IPS-NIHi11 (cell line): ENCODE data around the gene AKAP14.
"Not testable (repeated sequence)": the region's sequence is repeated elsewhere in the genome, so short reads cannot be mapped to it uniquely, and the experiment has no call there.

Source experiments
- DNase-seq: peaks from one replicate; pipeline ENCODE4 v3.0.0; 2012; ENCODE audit warnings: mixed read lengths, low spot score

AKAP14 gene

GRCh38 chrX:119895843-119896326, at the start of gene AKAP14:
Gene AKAP14, plus strand, starts transcription at chrX:119895893. Its CDS starts 7,331 bp downstream, at chrX:119903224.
- peak; percentile 23 for DNase-seq

DNA sequence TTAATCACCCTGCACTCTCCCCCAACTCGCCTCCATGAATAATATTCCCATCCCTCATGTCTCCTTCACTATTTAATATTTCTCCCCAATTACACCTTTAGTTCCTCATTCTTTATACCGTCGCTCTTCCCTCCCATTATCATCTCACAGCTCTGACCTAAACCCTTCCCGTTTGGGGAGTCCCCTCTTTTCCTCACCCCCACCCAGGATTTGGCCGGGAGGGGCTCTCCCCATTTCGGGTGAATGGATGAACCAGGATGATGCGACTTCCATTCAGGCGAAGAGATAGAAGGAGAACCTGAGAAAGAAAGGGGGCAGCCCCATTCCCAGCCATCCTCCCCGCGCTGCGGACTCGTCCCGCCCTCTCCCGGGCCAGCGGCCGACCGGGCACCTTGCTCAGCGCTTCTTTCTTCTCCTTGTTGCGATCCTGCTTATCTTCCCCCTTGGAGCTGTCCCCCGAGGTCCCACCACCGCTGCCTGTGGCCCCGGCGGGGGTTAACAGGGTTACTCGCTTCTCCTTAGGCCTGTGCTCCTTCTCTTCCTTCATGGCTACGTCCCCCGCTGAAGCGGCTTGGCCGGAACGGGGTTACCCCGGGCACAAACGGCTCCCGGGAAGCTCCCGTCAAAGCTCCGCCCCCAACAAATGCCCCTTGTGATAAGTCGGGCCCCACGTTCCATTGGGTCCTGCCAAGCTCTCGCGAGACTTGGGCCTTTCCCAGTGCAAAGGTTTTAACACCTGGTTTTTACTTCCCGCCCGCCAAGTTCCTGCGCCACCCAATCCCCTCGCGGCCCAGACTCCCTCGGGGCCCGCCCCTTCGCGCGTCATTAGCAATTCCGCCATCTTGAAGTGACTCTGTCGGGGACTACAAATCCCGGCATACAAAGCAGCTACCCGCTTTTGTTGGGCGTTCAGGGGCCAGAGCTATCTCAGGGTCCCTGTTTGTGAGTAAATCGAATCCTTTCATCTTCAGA, 43.0 kb upstream of the AKAP14 start, which contains the start of gene UPF3B:
Gene UPF3B, minus strand, starts transcription at position 582 of the 972 bp plus-strand sequence. Its CDS starts 35 bp downstream, at position 547.
- peak; percentile 94 for DNase-seq

DNA sequence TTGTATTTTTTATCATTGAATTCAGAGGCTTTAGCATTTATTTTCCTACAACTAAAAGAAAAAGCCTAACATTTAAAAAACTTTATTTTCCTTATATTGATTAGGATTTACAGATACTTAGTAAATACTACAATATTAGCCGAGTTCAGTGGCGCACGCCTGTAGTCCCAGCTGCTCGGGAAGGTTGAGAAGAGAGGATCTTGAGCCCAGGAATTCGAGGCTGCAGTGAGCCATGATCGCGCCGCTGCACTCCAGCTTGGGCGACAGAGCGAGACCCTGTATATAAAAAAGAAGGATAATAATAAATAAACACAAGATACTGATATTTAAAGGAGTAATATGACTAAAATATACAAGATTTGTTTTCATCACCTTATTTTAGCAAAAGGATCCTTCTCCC, 42.2 kb upstream of the AKAP14 start:
- no peak for DNase-seq

- DNase-seq, result no peak
Measured at GRCh38 chrX:119870626-119871131, 25.0 kb upstream of the AKAP14 start.

DNA sequence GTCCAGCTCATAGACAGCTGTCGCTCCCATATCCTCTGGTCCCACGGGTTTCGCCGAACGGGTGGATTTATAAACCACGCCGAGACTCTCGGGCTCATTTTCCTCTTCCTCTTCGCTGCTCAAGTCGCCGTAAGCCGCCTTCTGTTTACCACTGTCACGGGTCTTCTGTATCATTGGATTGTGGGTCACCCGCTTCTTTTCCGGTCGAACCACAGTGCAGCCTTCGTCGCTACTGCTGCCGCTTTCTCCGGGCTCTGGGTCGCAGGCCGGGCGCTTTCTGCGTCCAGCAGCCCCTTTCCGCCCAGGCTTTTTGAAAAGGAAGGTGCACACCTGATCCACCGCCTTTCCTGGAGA, 24.5 kb upstream of the AKAP14 start:
- no peak for DNase-seq

- DNase-seq, result peak; percentile 78
Measured at GRCh38 chrX:119871599-119872395, 23.9 kb upstream of the AKAP14 start, which contains the start of the genes NDUFA1 and RNF113A. Gene NDUFA1, plus strand, starts transcription at chrX:119871832. Its CDS starts 80 bp downstream, at chrX:119871912. Gene RNF113A, minus strand, starts transcription at chrX:119871733. Its CDS starts 120 bp downstream, at chrX:119871613.

GRCh38 chrX:119878740-119879139, 17.0 kb upstream of the AKAP14 start:
- DNase-seq, result no peak

DNA sequence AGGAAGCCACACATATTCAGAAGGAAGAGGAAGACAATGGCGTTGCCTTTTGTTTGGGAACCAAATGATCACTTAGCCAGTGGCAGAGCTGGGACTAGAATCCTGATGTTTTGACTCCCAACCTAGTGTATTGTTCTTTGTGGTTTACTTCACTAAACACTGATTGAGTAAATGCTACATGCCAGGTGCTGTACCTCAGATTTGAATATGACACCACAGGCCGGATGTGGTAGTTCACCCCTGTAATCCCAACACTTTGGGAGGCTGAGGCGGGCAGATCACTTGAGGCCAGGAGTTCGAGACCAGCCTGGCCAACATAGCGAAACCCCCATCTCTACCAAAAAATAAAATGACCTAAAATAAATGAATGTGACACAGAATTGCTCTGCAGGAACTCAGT, 15.6 kb upstream of the AKAP14 start:
- no peak for DNase-seq

DNA sequence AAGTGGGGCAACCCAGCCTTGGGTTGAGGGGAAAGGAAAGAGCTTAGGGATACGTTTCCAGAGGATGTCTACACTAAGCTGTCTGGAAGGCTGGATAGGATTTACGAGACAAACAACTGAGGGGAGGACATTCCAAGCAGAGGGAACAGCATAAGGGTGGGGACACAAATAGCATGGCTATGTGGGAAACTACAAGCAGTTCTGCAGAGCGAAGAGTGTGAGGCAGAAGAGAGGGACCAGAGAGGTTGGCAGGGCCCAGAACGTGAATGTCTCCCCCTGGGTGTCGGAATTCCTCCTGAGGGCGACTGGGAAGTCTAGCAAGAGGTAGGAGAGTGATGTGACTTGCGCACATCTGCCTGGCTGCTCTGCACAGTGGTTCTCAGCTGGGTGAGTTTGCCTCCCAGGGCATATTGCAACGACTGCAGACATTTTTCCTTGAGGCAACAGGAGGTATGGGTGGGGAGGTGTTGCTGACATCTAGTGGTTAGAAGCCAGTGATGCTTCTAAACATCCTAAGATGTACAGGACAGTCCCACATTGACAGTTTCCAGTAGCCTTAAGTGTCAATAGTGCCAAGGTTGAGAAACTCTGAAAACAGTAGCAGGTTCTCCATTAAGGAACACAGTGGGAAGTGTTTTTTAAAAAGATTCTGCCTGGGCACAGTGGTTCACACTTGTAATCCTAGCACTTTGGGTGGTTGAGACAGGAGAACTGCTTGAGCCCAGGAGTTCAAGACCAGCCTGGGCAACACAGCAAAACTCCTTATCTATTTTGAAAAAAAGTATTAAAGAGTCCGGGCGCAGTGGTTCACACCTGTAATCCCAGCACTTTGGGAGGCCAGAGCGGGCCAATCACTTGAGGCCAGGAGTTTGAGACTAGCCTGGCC, 14.9 kb upstream of the AKAP14 start:
- peak; percentile 38 for DNase-seq

DNA sequence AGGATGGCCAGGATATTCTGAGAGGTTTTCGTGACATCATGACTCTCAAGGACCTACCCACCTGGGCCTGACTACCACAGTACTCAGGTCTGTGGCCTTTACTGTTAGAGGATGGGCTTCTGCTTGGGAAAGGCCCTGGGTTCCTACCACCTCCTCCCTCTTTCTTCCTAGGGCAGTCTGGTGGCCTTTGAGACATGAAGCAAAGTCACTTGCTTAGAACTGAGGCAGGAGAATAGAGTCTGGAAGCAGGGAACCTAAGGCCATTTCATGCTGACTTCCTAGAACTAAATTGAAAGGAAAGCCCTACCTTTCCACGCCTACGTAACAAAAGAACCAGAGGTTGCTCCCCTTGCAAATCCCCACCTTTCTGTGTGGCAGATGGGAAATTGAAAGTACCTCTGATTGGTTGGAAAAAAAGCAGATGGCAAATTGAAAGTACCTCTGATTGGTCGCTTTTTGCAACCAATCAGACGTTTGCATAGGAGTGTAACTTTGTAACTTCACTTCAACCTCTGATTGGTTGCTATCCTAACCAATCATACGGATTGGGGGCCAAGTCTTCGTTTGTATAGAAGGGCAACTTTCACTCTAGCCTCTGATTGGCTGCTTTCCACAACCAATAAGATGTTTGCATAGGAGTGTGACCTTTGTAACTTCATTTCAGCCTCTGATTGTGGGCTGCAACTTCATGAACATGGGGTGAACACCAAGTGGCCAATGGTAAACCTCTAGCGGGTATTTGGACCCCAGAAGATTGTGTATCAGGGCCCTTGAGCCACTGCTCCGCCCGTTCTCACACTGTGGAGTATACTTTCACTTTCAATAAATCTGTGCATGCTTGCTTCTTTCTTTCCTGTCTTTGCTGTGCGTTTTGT, 9.9 kb upstream of the AKAP14 start:
- no peak for DNase-seq

GRCh38 chrX:119887721-119888425, 7.8 kb upstream of the AKAP14 start:
- DNase-seq, result peak; percentile 76

DNA sequence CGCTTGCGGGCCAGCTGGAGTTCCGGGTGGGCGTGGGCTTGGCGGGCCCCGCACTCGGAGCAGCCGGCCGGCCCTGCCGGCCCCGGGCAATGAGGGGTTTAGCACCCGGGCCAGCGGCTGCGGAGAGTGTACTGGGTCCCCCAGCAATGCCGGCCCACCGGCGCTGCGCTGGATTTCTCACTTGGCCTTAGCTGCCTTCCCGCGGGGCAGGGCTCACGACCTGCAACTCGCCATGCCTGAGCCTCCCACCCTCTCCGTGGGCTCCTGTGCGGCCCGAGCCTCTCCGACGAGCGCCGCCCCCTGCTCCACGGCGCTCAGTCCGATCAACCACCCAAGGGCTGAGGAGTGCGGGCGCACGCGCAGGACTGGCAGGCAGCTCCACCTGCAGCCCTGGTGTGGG, 5.1 kb upstream of the AKAP14 start:
- DNase-seq, result not testable (repeated sequence)

DNA sequence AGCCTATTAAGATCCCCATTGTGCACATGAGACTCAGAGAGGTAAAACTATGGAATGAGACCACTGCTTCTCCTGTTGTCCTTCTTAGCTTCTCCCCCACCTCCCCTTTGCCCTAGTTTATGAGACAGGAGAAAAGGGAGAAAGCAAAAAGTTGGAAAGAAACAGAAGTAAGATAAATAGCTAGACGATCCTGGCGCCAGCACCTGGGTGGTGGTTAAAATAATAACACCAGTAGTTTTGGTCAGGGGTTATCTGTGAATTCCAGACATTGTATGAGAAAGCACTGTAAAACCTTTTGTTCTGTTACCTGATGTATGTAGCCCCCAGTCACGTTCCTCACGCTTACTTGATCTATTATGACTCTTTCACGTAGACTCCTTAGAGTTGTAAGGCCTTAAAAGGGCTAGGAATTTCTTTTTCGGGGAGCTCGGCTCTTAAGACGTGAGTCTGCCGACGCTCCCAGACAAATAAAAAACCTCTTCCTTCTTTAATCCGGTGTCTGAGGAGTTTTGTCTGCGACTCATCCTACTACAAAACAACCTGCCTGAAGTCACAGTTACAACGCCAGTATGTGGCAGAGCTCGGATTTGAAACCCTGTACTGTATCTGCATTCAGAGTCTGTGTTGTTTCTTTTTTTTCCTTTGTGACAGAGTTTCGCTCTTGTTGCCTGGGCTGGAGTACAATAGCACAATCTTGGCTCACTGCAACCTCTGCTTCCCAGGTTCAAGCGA, 3.6 kb upstream of the AKAP14 start:
- DNase-seq, result not testable (repeated sequence)

DNA sequence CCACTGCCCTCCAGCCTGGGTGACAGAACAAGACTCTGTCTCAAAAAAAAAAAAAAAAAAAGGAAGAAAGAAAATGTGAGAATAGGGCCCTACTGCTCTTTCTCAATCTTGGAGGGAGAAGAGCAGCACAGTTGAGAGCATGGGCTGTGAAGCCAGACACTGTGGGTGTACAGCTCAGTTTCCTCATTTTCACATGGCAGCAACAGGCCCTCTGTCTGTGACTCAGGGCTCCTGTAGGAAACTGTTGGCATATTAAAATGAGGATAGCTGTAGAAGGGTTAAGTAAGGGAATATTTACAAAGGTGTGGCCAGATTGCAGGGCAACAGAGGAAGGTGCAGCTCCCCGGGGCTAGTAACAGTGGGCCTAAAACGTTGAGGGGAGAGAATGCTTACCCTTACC, 3.4 kb downstream of the AKAP14 start:
- peak; percentile 3 for DNase-seq

GRCh38 chrX:119900976-119901375, 5.3 kb downstream of the AKAP14 start:
- DNase-seq, result no peak

DNA sequence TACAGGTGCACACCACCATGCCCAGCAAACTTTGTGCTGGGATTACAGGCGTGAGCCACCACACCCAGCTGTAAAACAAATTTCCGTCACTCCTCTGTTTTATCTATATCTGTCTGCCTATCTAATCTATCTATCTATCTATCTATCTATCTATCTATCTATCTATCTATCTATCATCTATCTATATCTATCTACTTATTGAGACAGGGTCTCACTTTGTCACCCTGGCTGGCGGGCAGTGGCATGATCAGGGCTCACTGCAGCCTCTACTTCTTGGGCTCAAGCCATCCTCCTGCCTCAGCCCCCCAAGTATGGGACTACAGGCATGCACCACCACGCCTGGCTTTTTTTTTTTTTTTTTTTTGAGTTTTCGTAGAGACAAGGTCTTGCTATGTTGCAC, 20.6 kb downstream of the AKAP14 start:
- no peak for DNase-seq

DNA sequence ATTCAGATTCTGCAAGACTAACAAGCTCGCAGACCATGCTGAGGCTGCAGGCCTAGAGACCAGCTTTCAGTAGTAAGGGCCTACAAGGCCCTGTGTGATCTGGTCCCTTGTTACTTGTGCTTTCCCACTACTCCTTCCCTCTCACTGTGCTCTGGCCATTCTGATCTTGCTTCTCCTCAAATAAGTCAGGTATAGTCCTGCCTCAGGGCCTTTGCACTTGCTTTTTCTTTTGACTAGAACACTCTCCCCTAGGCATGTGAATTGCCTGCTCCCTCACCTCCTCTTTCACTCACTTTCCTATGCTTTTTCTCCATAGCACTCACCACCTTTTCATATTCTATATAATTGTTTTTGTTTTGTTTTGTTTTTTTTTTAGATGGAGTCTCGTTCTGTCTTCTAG, 22.2 kb downstream of the AKAP14 start:
- no peak for DNase-seq

DNA sequence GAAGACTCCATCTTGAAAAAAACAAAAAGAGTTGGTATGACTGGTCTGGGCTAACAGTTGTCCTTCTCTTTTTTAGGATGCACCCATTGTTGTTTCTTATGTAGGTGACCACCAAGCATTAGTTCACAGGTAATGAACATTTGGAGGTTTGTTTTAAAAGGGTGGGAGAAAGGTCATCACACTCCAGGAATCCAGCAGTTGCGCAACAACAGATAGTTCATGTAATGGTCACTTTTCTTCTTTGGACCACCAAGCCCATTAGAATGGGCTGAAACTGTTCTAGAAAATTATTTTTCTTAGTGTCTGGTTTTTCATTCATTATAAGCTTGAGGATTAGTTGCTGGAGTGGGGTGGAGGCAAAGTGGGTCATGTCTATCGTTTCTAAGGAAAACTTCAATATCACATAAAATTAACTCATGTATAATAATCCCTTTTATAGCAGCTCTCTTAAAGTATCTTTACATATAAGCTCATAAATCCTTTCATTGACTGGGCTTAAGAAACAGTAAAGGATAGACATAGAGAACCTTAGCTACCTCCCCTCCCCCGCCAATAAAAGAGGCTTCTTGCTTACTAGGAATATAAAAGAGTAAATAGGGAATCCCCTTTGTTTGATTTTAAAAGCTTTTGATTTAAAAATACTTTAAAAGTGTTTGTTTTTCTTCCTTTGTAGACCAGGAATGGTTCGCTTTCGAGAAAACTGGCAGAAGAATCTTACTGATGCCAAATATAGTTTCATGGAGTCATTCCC, 24.3 kb downstream of the AKAP14 start:
- no peak for DNase-seq
